Measurements from ENCODE around the gene BBS10.
"Not testable (repeated sequence)": the region's sequence is repeated elsewhere in the genome, so short reads cannot be mapped to it uniquely, and the experiment has no call there.

Gene BBS10

GRCh38 chr12:76332606-76333005 is 15.6 kb downstream of the BBS10 start:
- no peak for DNase-seq (ENCODE audit: low read depth in 1 of 2, low spot score in 1 of 2)

- DNase-seq (ENCODE audit: low read depth in 1 of 2, low spot score in 1 of 2), result no peak
These were observed 18.6 kb downstream of the BBS10 start for GRCh38 chr12:76329606-76330005.

GRCh38 chr12:76329159-76329558 is 19.1 kb downstream of the BBS10 start:
- no peak for DNase-seq (ENCODE audit: low read depth in 1 of 2, low spot score in 1 of 2)

- DNase-seq (ENCODE audit: low read depth in 1 of 2, low spot score in 1 of 2), result not testable (repeated sequence)
These were observed 28.5 kb downstream of the BBS10 start for GRCh38 chr12:76319595-76320319.

- no peak for DNase-seq (ENCODE audit: low read depth in 1 of 2, low spot score in 1 of 2)
These were observed 29.2 kb downstream of the BBS10 start for GRCh38 chr12:76318773-76319594.

GRCh38 chr12:76317976-76318375 is 30.2 kb downstream of the BBS10 start:
- DNase-seq (ENCODE audit: low read depth in 1 of 2, low spot score in 1 of 2), result no peak

- no peak for DNase-seq (ENCODE audit: low read depth in 1 of 2, low spot score in 1 of 2)
These were observed 31.7 kb downstream of the BBS10 start for GRCh38 chr12:76316468-76316867.

GRCh38 chr12:76313299-76313698 is 34.9 kb downstream of the BBS10 start:
- DNase-seq (ENCODE audit: low read depth in 1 of 2, low spot score in 1 of 2), result no peak

GRCh38 chr12:76312315-76312714 is 35.9 kb downstream of the BBS10 start:
- no peak for DNase-seq (ENCODE audit: low read depth in 1 of 2, low spot score in 1 of 2)

GRCh38 chr12:76311796-76312195 is 36.4 kb downstream of the BBS10 start:
- DNase-seq (ENCODE audit: low read depth in 1 of 2, low spot score in 1 of 2), result no peak

GRCh38 chr12:76310110-76310509 is 38.1 kb downstream of the BBS10 start:
- DNase-seq (ENCODE audit: low read depth in 1 of 2, low spot score in 1 of 2), result no peak

GRCh38 chr12:76308866-76309265 is 39.3 kb downstream of the BBS10 start:
- DNase-seq (ENCODE audit: low read depth in 1 of 2, low spot score in 1 of 2), result no peak

GRCh38 chr12:76307083-76307482 is 41.1 kb downstream of the BBS10 start:
- no peak for DNase-seq (ENCODE audit: low read depth in 1 of 2, low spot score in 1 of 2)

GRCh38 chr12:76303989-76304460 is 44.2 kb downstream of the BBS10 start:
- DNase-seq (ENCODE audit: low read depth in 1 of 2, low spot score in 1 of 2), result no peak

GRCh38 chr12:76303365-76303764 is 44.9 kb downstream of the BBS10 start:
- no peak for DNase-seq (ENCODE audit: low read depth in 1 of 2, low spot score in 1 of 2)

- DNase-seq (ENCODE audit: low read depth in 1 of 2, low spot score in 1 of 2), result no peak
These were observed 47.9 kb downstream of the BBS10 start for GRCh38 chr12:76300297-76300665.

- no peak for DNase-seq (ENCODE audit: low read depth in 1 of 2, low spot score in 1 of 2)
These were observed 48.5 kb downstream of the BBS10 start for GRCh38 chr12:76299536-76300296.
